ENCODE measurements around the gene SLC22A7.

- TF ChIP-seq EZH2 (IDR thresholded peaks at IDR 0.05; ENCODE audit: insufficient read depth, poor library complexity, severe bottlenecking) (no peak), EZH2phosphoT487 (IDR thresholded peaks at IDR 0.05; ENCODE audit: insufficient read depth, low read depth) (no peak)
These were observed 43.8 kb upstream of the SLC22A7 start for GRCh38 chr6:43254138-43254817.
